ENCODE measurements around the gene PARD3B.

DNA sequence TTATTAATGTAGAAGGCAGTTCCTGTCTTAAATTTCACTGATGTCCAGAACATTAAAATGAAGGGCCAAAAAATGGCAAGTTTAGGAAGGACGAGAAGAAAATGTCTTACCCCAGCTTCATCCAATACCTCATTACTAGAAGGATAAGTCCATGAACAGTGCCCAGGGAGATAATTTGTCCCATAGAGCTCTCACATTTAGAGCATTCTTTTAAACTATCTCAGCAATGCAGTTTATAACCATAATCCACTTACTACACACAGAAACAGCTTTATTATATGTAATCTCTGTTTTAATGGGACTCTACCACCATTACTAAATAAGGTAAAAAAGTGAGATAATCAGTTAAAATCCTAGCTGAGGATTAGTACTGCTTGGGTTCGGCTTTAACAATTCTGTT lies 142.5 kb downstream of the PARD3B start:
- TF ChIP-seq POLR2A (IDR thresholded peaks at IDR 0.05; ENCODE audit: low read length): no peak
- no peak for TF ChIP-seq GATA1 (IDR thresholded peaks at IDR 0.05; ENCODE audit: low read depth, low read length)

Data from erythroblast (primary cell).